Skin epidermis (tissue), 12 donors: Measurements from ENCODE around the gene RPS6KA4.
A peak's percentile ranks its signal among the peaks of the same experiment; 100 is the strongest.

Experiments used
- H3K27ac ChIP-seq, 21 experiments: fragments of 200-600 bp; sonication (generic) in 11 of 21; one replicate each; pipeline ENCODE4 v1.5.0; 2020; ENCODE audit warnings: mild to moderate bottlenecking in 3 of 21, inconsistent platforms in 2 of 21, moderate library complexity in 2 of 21
- H3K4me3 ChIP-seq, 7 experiments: fragments of 200-600 bp; sonication (generic) in 2 of 7; one replicate each; pipeline ENCODE4 v1.5.0; 2020; ENCODE audit warnings: inconsistent platforms in 2 of 7, mild to moderate bottlenecking in 2 of 7, moderate library complexity in 1 of 7

RPS6KA4 gene

DNA sequence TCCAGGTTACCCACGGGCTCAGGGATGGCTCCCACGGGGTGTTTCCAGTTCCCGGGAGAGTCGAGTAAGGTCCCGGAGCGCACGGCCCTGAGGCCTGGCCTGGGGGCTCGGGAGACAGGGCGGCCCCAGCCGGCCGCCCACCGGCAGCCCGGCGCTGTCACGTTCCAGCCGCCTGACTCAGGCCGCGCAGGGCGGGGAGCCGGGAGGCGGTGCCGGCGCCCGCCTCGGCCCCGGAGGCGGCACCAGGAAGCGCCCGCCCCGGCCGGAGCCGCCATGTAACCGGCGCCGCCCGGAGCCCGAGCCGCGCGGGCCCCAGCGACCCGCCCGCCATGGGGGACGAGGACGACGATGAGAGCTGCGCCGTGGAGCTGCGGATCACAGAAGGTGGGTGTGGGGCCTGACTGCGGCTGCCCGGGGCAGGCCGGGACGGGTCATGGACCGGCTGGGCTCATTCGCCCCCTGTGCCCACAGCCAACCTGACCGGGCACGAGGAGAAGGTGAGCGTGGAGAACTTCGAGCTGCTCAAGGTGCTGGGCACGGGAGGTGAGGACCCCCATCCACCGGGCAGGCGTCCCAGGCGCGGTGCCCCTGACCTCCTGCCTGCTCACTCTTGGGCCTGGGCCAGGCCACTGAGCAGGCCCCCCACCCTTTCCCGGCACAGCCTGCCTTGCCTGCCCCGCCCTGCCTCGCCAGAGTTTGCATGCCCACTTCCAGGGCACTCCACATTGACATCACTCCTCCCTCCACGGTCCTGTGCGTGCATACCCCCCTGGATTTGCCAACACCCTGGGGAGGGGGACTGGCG lies at the start of gene RPS6KA4:
RPS6KA4 (plus strand) TSS at position 256 of the 805 bp plus-strand sequence; CDS start at position 330, 74 bp downstream.
- H3K4me3 ChIP-seq, result peak within 1 kb of the TSS; percentile 74 to 91 (median 85)
- H3K27ac ChIP-seq, result peak within 1 kb of the TSS; percentile 67 to 97 (median 90)

DNA sequence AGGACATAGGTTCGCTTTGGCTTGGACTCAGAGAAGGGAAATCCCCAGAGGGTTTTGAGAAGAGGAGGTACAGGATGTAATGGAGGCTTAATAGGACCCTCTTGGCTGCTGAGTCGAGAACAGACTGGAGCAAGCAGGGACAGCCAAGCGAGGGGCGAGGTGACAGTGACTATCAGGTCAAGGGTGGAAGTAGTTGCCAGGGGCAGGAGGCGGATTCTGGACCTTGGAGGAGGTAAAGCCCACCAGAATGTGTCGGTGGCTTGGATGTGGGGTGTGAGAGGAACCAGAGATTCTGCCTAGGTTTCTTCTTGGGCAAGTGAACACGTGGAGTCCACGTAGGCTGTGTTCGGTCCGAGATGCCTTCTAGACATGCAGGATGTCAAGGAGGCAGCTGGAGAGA lies 46.0 kb upstream of the RPS6KA4 start:
- Histone ChIP-seq H3K27ac (peak overlapping the region in 15 of 21 experiments; percentile 9 to 82 (median 64)), H3K4me3 (no peak overlapping the region)

DNA sequence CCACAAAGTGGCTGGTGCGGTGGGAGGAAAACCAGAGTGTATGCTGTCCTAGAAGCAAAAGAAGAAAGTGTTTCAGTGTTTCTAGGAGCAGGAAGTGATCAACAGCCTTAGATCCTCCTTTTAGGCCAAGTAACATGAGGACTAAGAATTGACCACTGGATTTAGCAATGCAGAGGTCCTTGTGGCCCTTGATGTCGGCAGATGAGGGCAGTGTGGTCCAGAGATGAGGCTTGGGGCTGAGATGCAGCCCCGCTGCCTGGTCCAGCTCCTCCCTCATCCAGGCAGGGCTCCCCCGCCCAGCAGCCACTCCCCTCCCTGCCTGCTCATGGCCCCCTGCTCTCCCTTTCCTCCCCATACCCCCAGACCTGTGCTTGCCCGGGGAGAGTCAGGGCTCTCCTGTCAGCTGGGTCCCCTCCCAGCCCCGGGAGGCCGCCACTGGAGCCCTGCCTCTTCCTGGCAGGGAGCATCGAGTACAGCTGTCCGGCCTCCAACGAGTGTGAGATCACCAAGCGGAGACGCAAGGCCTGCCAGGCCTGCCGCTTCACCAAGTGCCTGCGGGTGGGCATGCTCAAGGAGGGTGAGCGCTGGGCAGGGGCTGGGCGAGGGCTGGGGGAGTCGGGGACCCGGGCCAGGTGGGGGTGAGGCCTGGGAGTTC lies 45.3 kb upstream of the RPS6KA4 start:
- Histone ChIP-seq H3K4me3 (no peak overlapping the region), H3K27ac (peak overlapping the region in 16 of 21 experiments; percentile 9 to 82 (median 64))

DNA sequence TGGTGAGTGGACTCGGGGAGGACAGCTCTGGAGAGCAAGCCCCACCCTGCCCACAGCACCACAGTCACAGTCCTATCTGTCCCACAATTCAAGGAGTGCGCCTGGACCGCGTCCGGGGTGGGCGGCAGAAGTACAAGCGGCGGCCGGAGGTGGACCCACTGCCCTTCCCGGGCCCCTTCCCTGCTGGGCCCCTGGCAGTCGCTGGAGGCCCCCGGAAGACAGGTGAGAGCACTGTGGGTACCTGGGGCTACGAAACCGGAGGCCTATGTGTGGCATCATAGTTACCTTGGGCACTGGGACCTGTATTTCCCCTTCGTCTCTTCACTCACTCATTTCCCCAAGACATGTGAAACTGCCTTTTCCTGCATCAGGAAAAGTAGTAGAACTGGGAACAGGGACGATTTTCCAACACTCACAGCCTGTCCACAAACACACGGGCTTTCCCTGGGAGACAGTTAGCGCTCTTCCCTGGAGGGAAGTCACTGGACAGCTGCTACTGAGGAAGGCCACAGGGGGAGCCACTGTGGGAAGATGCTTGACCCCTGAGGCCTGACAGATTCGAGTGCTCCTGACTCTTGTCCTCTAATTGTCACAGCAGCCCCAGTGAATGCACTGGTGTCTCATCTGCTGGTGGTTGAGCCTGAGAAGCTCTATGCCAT lies 44.7 kb upstream of the RPS6KA4 start:
- peak overlapping the region in 14 of 21 experiments; percentile 11 to 82 (median 65) for H3K27ac ChIP-seq
- no peak overlapping the region for H3K4me3 ChIP-seq

DNA sequence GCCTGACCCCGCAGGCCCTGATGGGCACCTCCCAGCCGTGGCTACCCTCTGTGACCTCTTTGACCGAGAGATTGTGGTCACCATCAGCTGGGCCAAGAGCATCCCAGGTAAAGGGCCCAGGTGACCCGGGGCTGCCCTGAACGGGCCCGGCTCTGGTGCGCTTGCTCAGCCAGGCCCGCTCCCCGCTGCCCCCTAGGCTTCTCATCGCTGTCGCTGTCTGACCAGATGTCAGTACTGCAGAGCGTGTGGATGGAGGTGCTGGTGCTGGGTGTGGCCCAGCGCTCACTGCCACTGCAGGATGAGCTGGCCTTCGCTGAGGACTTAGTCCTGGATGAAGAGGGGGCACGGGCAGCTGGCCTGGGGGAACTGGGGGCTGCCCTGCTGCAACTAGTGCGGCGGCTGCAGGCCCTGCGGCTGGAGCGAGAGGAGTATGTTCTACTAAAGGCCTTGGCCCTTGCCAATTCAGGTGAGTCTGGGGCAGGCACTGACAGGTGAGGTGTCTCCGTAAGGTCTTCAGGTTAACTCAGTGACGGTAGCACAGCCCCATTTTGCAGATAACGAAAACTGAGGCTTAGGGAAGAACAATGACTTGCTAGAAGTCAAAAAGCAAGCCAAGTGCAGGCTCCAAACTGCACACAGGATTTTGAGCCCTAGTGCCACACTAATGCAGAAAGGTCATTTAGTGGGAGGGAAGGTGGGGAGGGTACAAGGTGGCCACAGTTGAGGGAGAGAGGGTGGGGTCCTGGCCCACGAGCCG lies 44.0 kb upstream of the RPS6KA4 start:
- Histone ChIP-seq H3K27ac (peak overlapping the region in 6 of 21 experiments; percentile 11 to 78 (median 64)), H3K4me3 (no peak overlapping the region)

DNA sequence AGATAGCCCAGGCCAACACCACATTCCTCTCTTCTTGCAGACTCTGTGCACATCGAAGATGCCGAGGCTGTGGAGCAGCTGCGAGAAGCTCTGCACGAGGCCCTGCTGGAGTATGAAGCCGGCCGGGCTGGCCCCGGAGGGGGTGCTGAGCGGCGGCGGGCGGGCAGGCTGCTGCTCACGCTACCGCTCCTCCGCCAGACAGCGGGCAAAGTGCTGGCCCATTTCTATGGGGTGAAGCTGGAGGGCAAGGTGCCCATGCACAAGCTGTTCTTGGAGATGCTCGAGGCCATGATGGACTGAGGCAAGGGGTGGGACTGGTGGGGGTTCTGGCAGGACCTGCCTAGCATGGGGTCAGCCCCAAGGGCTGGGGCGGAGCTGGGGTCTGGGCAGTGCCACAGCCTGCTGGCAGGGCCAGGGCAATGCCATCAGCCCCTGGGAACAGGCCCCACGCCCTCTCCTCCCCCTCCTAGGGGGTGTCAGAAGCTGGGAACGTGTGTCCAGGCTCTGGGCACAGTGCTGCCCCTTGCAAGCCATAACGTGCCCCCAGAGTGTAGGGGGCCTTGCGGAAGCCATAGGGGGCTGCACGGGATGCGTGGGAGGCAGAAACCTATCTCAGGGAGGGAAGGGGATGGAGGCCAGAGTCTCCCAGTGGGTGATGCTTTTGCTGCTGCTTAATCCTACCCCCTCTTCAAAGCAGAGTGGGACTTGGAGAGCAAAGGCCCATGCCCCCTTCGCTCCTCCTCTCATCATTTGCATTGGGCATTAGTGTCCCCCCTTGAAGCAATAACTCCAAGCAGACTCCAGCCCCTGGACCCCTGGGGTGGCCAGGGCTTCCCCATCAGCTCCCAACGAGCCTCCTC lies 43.1 kb upstream of the RPS6KA4 start:
- peak overlapping the region in 2 of 7 experiments; percentile 64 to 68 for H3K4me3 ChIP-seq
- H3K27ac ChIP-seq, result peak overlapping the region in 9 of 21 experiments; percentile 87 to 97 (median 93)

DNA sequence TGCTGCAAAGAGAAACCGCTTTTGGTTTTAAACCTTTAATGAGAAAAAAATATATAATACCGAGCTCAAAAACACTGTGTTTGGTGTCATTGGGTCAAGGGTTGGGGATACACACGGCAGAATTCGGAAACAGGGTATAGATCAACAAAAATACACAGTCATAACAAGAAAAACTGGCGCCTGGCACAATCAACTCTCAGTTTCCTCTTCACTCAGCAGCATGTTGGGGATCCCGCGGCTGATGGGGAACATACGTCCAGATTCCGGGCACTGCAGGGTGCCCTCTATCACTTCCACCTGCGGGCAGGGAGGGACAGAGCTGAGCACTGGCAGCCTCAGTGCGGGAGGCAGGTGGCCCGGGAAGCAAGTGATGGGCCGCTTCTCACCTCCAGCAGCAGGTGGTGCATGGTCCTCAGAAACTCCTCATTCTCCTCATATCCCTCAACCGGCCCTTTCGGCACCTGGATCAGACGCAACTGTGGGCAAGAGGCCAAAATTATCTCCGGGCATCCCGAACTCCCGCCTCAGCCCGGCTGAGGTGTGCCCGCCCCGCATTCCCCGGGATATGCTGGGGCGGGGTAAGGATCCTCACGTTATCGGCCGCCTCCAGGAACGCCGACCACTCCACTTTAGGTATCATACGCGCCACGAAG lies 42.2 kb upstream of the RPS6KA4 start:
- H3K4me3 ChIP-seq, result peak overlapping the region; percentile 51 to 87 (median 68)
- H3K27ac ChIP-seq, result peak overlapping the region; percentile 57 to 98 (median 92)

DNA sequence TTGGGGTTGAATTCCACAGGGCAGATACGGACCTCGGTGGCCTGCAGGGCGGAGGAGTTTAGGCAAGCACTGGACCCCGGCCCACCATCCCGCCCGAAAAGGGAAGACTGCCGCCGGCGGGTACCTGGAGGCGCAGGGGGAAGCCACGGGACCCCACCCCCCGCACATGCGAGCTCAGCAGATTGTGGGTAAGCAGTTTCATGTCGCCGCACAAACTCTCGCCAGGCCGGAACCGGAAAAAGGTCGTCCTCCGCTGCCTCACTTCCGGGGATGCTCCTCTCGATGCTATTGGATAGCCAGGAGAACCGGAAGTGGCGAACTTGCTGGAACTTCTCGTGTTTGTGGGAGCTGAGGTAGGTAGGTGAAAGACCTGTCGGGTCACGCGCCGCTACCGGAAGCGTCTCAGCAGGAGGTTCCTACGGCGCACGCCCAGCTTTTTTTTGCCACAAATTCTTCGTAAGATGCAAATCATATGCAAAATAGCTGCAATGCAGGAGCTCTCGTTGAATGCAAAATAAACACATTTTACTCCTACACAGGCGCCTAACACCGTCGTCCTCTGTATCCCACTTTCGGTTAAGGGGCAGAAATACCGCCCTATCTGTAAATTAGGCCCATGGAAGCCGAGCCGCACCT lies 41.5 kb upstream of the RPS6KA4 start, which contains the start of gene TRMT112:
TRMT112 (minus strand) TSS at position 235 of the 636 bp plus-strand sequence; CDS start at position 202, 33 bp downstream.
- H3K27ac ChIP-seq, result peak within 1 kb of the TSS; percentile 81 to 98 (median 92)
- peak within 1 kb of the TSS; percentile 51 to 87 (median 68) for H3K4me3 ChIP-seq

DNA sequence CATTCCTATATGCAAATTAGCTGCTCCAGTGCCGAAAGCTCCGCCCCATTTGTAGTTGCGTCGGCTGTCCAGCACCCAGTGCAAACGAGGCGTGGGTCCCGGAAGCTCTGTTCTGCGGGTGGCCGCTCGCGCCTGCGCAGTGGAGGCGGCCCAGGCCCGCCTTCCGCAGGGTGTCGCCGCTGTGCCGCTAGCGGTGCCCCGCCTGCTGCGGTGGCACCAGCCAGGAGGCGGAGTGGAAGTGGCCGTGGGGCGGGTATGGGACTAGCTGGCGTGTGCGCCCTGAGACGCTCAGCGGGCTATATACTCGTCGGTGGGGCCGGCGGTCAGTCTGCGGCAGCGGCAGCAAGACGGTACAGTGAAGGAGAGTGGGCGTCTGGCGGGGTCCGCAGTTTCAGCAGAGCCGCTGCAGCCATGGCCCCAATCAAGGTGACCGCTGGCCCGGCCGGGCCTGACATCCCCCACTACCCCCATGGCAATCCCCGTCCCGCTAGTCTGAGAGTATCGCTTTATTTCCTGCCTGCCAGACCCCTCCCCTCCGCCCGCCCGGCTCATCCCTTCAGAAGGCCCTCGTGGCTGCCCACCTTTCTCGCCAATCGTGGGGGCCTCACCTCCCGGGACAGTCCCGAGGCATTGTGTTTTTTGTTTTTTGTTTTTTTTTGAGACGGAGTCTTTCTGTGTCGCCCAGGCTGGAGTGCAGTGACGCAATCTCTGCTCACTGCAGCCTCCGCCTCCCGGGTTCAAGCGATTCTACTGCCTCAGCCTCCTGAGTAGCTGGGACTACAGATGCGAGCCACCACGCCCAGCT lies 40.8 kb upstream of the RPS6KA4 start, which contains the start of gene PRDX5:
PRDX5 (plus strand) TSS at position 161 of the 805 bp plus-strand sequence; CDS start at position 256, 95 bp downstream.
- Histone ChIP-seq H3K27ac (peak within 1 kb of the TSS; percentile 81 to 98 (median 92)), H3K4me3 (peak within 1 kb of the TSS; percentile 51 to 87 (median 68))

DNA sequence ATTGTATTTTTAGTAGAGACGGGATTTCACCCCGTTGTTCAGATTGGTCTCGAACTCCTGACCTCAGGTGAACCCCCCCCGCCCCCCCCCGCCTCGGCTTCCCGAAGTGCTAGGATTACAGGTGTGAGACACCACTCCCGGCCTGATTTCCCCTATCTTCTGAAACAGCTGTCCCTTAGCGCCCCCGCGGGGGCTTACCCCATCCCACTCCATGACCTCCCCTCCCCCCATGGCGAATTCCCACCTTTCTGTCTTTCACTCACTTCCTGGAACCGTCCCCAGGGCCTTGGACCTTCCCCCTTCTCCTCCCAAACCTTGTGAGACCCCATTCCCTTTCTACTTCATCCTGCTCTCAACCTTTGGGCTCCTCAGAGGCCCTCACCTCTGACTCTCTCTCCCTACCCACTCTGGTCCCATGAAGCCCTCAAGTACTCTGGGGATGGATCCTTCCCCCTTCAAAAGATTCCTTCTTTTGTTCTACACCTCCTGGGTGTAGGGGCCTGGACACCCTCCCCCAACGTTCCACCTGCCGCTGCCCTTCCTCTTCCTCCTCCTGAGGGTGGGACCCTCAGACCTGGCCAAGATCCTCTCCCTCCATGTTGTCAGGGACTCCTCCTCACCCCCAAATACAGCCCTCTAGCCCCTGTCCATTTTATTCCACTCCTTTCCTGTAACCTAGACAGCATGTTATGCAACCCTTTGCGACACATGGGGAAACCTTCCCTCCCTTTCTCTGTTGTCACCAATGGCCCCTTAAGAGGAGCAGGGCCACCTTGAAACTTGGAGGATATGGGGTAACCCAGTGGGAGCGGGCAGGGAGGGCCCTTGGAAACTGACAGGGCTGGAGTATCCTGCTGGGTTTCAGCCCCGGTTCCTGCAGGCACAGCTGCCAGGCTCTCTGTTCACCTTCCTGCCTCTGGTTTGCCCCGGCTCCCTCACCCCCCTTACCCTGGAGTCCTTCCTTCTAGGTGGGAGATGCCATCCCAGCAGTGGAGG lies 39.9 kb upstream of the RPS6KA4 start:
- peak overlapping the region; percentile 81 to 98 (median 92) for H3K27ac ChIP-seq
- peak overlapping the region; percentile 51 to 87 (median 68) for H3K4me3 ChIP-seq

DNA sequence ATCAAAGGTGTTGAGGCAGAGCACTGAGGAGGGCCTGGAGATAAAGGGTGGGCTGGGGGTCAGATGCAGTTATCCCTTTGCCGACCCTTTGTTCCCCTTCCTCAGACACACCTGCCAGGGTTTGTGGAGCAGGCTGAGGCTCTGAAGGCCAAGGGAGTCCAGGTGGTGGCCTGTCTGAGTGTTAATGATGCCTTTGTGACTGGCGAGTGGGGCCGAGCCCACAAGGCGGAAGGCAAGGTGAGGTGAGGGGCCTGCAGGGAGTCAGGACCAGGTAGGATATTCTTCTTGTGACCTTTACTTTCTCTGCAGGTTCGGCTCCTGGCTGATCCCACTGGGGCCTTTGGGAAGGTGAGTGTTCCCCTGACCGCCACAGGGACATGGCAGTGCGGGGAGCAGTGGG lies 38.4 kb upstream of the RPS6KA4 start:
- no peak overlapping the region for H3K4me3 ChIP-seq
- H3K27ac ChIP-seq, result peak overlapping the region in 6 of 21 experiments; percentile 2 to 55 (median 25)

DNA sequence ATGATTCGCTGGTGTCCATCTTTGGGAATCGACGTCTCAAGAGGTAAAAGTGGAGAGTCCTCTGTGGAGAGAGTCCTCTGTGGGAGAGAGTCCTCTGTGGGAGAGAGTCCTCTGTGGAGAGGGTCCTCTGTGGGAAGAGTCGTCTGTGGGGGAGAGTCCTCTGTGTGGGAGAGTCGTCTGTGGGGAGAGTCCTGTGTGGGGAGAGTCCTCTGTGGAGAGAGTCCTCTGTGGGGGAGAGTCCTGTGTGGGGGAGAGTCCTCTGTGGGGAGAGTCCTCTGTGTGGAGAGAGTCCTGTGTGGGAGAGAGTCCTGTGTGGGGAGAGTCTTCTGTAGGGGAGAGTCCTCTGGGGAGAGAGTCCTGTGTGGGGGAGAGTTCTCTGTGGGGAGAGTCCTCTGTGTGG lies 37.9 kb upstream of the RPS6KA4 start:
- peak overlapping the region in 12 of 21 experiments; percentile 2 to 69 (median 38) for H3K27ac ChIP-seq
- H3K4me3 ChIP-seq, result no peak overlapping the region

DNA sequence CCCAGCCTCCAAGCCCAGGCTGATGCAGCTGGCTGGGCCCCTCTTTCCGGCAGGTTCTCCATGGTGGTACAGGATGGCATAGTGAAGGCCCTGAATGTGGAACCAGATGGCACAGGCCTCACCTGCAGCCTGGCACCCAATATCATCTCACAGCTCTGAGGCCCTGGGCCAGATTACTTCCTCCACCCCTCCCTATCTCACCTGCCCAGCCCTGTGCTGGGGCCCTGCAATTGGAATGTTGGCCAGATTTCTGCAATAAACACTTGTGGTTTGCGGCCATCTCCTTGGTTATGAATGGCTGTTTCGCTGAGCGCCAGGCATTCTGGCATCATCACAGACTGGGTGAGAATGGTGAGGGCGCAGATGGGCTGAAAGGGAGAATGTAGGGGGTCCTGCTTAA lies 37.4 kb upstream of the RPS6KA4 start:
- peak overlapping the region in 11 of 21 experiments; percentile 2 to 69 (median 38) for H3K27ac ChIP-seq
- no peak overlapping the region for H3K4me3 ChIP-seq

DNA sequence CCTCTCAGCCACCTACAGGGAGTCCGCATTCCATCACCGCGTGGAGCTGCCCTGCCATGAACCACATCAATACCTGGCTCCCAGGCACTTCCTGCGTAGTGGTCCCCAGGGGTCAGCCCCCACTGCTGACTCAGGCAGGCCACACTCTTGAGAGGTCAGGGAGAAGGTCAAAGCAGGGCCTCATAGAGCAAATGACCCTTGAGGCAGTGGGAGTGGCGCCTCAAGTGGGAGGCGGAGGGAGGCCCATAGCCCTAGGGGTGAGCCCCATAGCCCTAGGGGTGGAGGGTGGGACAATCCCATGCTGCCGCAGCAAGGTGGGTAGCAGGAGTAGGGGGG lies 36.1 kb upstream of the RPS6KA4 start:
- no peak overlapping the region for H3K4me3 ChIP-seq
- H3K27ac ChIP-seq, result peak overlapping the region in 2 of 21 experiments; percentile 3 to 24

DNA sequence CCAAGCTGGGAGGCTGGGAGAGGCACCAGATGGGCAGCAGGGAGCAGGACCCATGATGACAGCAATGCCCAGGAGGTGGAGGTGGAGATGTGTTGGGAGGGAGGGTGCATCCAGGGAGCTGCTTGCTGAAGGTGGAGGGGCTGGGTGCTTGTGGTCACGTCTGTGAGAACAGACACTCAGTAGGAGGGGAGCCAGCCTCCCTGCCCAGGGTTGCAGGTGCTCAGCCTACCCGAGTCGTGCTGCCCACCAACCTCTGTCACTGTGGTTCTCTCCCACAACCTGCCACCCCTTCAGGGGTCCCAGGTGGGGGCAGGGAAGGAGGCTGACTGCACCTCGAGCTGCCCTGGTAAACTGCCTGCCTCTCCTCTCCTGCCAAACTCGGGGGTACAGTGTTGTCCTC lies 35.6 kb upstream of the RPS6KA4 start:
- H3K27ac ChIP-seq, result no peak overlapping the region
- no peak overlapping the region for H3K4me3 ChIP-seq
